ENCODE results near the gene TMEM8B.

- TF ChIP-seq CTCF (conservative IDR thresholded peaks at IDR 0.05; ENCODE audit: low read length) = no peak
- no peak for TF ChIP-seq EZH2phosphoT487 (IDR thresholded peaks at IDR 0.05; ENCODE audit: borderline replicate concordance)
These were observed 3.8 kb downstream of the TMEM8B start for GRCh38 chr9:35832814-35833213.

Measured in Loucy (cell line).